ENCODE measurements around the gene KIAA1328.

GRCh38 chr18:37184209-37184868 is 355.4 kb downstream of the KIAA1328 start:
- no peak for TF ChIP-seq CTCF (IDR thresholded peaks at IDR 0.05)
- TF ChIP-seq POLR2A (IDR thresholded peaks at IDR 0.05): no peak

Data from Peyer's patch (tissue), 4 donors.